ENCODE results near the gene WDR44. TPM values are rescaled to one million over a fixed set of nuclear protein-coding genes. Genes with fewer than 3 reads are reported as not detected.

The WDR44 gene
- total RNA-seq, 1 experiment from 2014 or later, result 12.4 TPM

DNA sequence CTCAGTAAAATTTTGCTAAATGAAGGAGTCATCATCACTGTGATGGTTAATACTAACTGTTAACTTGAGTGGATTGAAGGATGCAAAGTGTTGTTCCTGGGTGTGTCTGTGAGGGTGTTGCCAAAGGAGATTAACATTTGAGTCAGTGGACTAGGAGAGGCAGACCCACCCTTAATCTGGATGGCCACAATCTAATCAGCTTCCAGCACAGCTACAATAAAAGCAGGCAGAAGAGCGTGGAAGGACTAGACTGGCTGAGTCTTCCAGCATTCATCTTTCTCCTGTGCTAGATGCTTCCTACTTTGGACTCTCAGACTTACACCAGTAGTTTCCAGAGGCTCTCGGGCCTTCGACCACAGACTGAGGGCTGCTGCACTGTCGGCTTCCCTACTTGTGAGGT is 21.3 kb upstream of the WDR44 start:
- Histone ChIP-seq H3K27ac (ENCODE audit: low read depth, low read length, poor library complexity, severe bottlenecking) (no peak overlapping the region), H3K36me3 (ENCODE audit: insufficient read depth, low read length, poor library complexity, severe bottlenecking) (no peaks in the 10 kb centered on the region), H3K4me3 (ENCODE audit: low read depth, low read length, poor library complexity, severe bottlenecking) (no peak overlapping the region), H3K4me1 (ENCODE audit: insufficient read depth, low read length, poor library complexity, severe bottlenecking) (no peaks in the 10 kb centered on the region), H3K27me3 (replicated peaks; ENCODE audit: insufficient read depth, low read depth, low read length, poor library complexity) (no peaks in the 10 kb centered on the region), H3K9me3 (ENCODE audit: low read depth, low read length, poor library complexity, severe bottlenecking) (no peaks in the 10 kb centered on the region)
- TF ChIP-seq CTCF (conservative IDR thresholded peaks at IDR 0.05; ENCODE audit: low read depth, low read length), result no peak
- TF ChIP-seq EZH2 (IDR thresholded peaks at IDR 0.05; ENCODE audit: borderline replicate concordance, low read depth, low read length, poor library complexity, severe bottlenecking), result no peak
- ChIA-PET CTCF (no interaction called here), POLR2A (ENCODE audit: low non-redundant PET) (no interaction called here)
- DNase-seq (ENCODE audit: low spot score), result no peak
- intact Hi-C loops (cut with micrococcal nuclease; ENCODE audit: unreplicated experiment), result no loop called here
- BruUV-seq (replicated peaks), result no TSS peak

GRCh38 chrX:118325453-118325852 is 20.5 kb upstream of the WDR44 start:
- Histone ChIP-seq H3K4me1 (ENCODE audit: insufficient read depth, low read length, poor library complexity, severe bottlenecking) (no peaks in the 10 kb centered on the region), H3K27me3 (replicated peaks; ENCODE audit: insufficient read depth, low read depth, low read length, poor library complexity) (no peaks in the 10 kb centered on the region), H3K9me3 (ENCODE audit: low read depth, low read length, poor library complexity, severe bottlenecking) (no peaks in the 10 kb centered on the region), H3K27ac (ENCODE audit: low read depth, low read length, poor library complexity, severe bottlenecking) (no peak overlapping the region), H3K4me3 (ENCODE audit: low read depth, low read length, poor library complexity, severe bottlenecking) (no peak overlapping the region), H3K36me3 (ENCODE audit: insufficient read depth, low read length, poor library complexity, severe bottlenecking) (no peaks in the 10 kb centered on the region)
- DNase-seq (ENCODE audit: low spot score), result no peak
- ChIA-PET POLR2A (ENCODE audit: low non-redundant PET) (no interaction called here), CTCF (no interaction called here)
- intact Hi-C loops (cut with micrococcal nuclease; ENCODE audit: unreplicated experiment), result no loop called here
- no peak for TF ChIP-seq EZH2 (IDR thresholded peaks at IDR 0.05; ENCODE audit: borderline replicate concordance, low read depth, low read length, poor library complexity, severe bottlenecking)
- TF ChIP-seq CTCF (conservative IDR thresholded peaks at IDR 0.05; ENCODE audit: low read depth, low read length), result peak; percentile 45
- no TSS peak for BruUV-seq (replicated peaks)

DNA sequence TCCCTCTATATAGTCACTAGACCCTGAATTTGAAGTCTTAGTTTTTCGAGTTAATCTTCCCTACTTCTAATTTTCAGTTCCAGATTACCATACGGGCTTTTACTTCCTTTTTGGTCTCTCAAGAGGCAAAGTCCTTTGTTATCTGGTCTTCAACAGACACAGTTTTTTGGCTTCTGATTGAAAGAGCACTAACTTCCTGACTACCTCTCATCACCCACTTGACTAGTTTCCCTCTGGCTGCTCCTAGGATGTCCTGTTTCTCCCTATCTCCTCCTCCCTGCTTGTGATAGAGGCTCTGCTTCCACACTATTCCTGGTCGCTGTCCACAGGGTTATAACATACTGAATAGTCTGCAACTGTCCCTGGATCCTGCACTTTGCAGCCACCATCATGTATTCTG is 16.7 kb upstream of the WDR44 start:
- no peaks in the 10 kb centered on the region for H3K4me1 ChIP-seq (ENCODE audit: insufficient read depth, low read length, poor library complexity, severe bottlenecking)
- no peaks in the 10 kb centered on the region for H3K9me3 ChIP-seq (ENCODE audit: low read depth, low read length, poor library complexity, severe bottlenecking)
- ChIA-PET POLR2A (ENCODE audit: low non-redundant PET) (no interaction called here), CTCF (no interaction called here)
- H3K4me3 ChIP-seq (ENCODE audit: low read depth, low read length, poor library complexity, severe bottlenecking), result no peak overlapping the region
- TF ChIP-seq EZH2 (IDR thresholded peaks at IDR 0.05; ENCODE audit: borderline replicate concordance, low read depth, low read length, poor library complexity, severe bottlenecking), result no peak
- no peaks in the 10 kb centered on the region for H3K27me3 ChIP-seq (replicated peaks; ENCODE audit: insufficient read depth, low read depth, low read length, poor library complexity)
- H3K27ac ChIP-seq (ENCODE audit: low read depth, low read length, poor library complexity, severe bottlenecking), result no peak overlapping the region
- no TSS peak for BruUV-seq (replicated peaks)
- DNase-seq (ENCODE audit: low spot score), result no peak
- intact Hi-C loops (cut with micrococcal nuclease; ENCODE audit: unreplicated experiment), result no loop called here
- H3K36me3 ChIP-seq (ENCODE audit: insufficient read depth, low read length, poor library complexity, severe bottlenecking), result no peaks in the 10 kb centered on the region

GRCh38 chrX:118337687-118338086 is 8.2 kb upstream of the WDR44 start:
- no peak for DNase-seq (ENCODE audit: low spot score)
- TF ChIP-seq EZH2 (IDR thresholded peaks at IDR 0.05; ENCODE audit: borderline replicate concordance, low read depth, low read length, poor library complexity, severe bottlenecking), result no peak
- no peak for TF ChIP-seq CTCF (conservative IDR thresholded peaks at IDR 0.05; ENCODE audit: low read depth, low read length)
- intact Hi-C loops (cut with micrococcal nuclease; ENCODE audit: unreplicated experiment), result no loop called here

More at GRCh38 chrX:118337687-118338086, 8.2 kb upstream of the WDR44 start:
- CTCF ChIA-PET, result no interaction called here
- Histone ChIP-seq H3K4me3 (ENCODE audit: low read depth, low read length, poor library complexity, severe bottlenecking) (no peak overlapping the region), H3K27ac (ENCODE audit: low read depth, low read length, poor library complexity, severe bottlenecking) (no peak overlapping the region), H3K36me3 (ENCODE audit: insufficient read depth, low read length, poor library complexity, severe bottlenecking) (no peaks in the 10 kb centered on the region), H3K4me1 (ENCODE audit: insufficient read depth, low read length, poor library complexity, severe bottlenecking) (no peaks in the 10 kb centered on the region), H3K9me3 (ENCODE audit: low read depth, low read length, poor library complexity, severe bottlenecking) (no peaks in the 10 kb centered on the region), H3K27me3 (replicated peaks; ENCODE audit: insufficient read depth, low read depth, low read length, poor library complexity) (no peaks in the 10 kb centered on the region)
- POLR2A ChIA-PET (ENCODE audit: low non-redundant PET), result no interaction called here
- BruUV-seq (replicated peaks), result no TSS peak
